Right atrium auricular region (tissue), 2 donors: ENCODE results near the gene CSNK2A2. TPM values are rescaled to one million over a fixed set of nuclear protein-coding genes. Genes with fewer than 3 reads are reported as not detected.

Experiments used
- DNase-seq: peaks from one replicate; pipeline ENCODE4 v3.0.0-alpha.2; 2019; ENCODE audit warnings: low spot score
- H3K27ac ChIP-seq, 2 donors: fragments of 200-600 bp; sonication (generic); 1 replicate in 1 of 2; 2 replicates in 1 of 2; pipeline ENCODE4 v1.5.1; 2016 to 2019
- H3K27me3 ChIP-seq, 2 donors: fragments of 200-600 bp; sonication (generic); one replicate each; pipeline versions ENCODE4 v1.5.1 to v1.6.0; 2017 to 2019
- H3K36me3 ChIP-seq: fragments of 200-600 bp; sonication (generic); one replicate; pipeline ENCODE4 v1.5.1; 2016
- H3K4me1 ChIP-seq, 2 donors: fragments of 200-600 bp; sonication (generic); one replicate each; pipeline versions ENCODE4 v1.5.1 to v1.6.0; 2017 to 2019
- H3K4me3 ChIP-seq, 2 donors: fragments of 200-600 bp; sonication (generic); 1 replicate in 1 of 2; 2 replicates in 1 of 2; pipeline ENCODE4 v1.5.1; 2017 to 2019; ENCODE audit warnings: mild to moderate bottlenecking in 1 of 2, moderate library complexity in 1 of 2
- H3K9me3 ChIP-seq, 2 donors: fragments of 200-600 bp; sonication (generic); one replicate each; pipeline ENCODE4 v1.5.1; 2019
- total RNA-seq, 2 donors: library from RNA; depleted of rRNA; stranded (reverse); fragments of >200 nt; gene quantifications; one replicate each; pipeline ENCODE4 v1.1.0, GENCODE V29; 2016
- TF ChIP-seq, protein P1 (sequence below), 2 donors: fragments of 200-600 bp; sonication (generic); IDR thresholded peaks; one replicate each; pipeline ENCODE4 v1.5.1; 2019; ENCODE audit warnings: antibody characterized with exemption in 2 of 2

The CSNK2A2 gene
- total RNA-seq, 2 donors from 2014 or later, result 17.2 to 18.1 TPM

DNA sequence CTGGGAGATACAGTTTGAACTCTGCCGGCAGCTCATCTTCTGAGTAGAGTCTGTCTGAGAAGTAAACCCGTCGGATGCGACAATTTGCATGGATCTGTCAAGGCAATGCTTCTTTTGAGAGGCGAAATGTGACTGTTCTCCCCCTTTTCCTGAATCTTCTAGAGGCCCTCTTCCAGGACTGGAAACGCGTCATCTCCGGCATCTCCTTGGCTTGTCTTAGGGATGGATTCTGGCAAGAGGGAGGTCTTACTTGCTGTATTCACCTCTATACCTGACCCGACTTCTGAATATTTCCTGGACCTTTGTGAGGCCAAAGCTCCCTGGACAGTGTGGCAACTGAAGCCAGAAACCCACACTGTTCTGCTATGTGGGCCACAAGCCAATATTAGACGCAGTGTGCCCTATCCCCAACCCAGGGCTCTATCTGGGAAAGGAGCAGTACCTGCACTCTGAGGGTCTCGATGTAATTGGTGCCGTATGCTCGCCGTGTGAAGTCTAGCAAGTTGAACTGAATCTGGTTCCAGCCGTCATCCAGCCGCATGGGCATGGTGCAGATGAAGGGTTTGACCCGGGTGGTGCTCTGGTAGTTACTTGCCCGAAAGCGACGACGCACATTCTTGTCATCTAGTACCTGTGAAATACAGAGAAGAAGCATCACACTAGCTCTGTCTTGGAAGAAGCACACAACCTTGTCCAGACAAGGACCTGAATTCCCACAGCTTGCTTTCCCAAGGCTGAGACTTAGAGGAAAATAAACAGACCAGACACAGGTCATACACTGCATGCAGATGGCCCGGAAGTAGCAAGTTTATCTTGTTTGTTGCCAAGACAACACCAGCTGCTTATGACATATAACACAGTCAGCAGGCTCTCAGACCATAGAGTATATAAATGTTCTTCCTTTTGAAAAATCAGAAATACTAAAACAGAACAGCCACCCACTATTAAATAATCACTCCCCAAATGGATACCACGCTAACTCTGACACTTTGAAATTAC is 82.8 kb downstream of the CSNK2A2 start:
- no peak for DNase-seq
- Histone ChIP-seq H3K4me3 (no peak overlapping the region), H3K9me3 (no peaks in the 10 kb centered on the region), H3K27me3 (no peaks in the 10 kb centered on the region), H3K36me3 (peaks cover 36% of the 10 kb centered on the region), H3K27ac (peak overlapping the region; percentile 23 to 47), H3K4me1 (peaks cover 0 to 71% of the 10 kb centered on the region in 2 donors)
- TF ChIP-seq, protein P1, sequence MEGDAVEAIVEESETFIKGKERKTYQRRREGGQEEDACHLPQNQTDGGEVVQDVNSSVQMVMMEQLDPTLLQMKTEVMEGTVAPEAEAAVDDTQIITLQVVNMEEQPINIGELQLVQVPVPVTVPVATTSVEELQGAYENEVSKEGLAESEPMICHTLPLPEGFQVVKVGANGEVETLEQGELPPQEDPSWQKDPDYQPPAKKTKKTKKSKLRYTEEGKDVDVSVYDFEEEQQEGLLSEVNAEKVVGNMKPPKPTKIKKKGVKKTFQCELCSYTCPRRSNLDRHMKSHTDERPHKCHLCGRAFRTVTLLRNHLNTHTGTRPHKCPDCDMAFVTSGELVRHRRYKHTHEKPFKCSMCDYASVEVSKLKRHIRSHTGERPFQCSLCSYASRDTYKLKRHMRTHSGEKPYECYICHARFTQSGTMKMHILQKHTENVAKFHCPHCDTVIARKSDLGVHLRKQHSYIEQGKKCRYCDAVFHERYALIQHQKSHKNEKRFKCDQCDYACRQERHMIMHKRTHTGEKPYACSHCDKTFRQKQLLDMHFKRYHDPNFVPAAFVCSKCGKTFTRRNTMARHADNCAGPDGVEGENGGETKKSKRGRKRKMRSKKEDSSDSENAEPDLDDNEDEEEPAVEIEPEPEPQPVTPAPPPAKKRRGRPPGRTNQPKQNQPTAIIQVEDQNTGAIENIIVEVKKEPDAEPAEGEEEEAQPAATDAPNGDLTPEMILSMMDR (IDR thresholded peaks at IDR 0.05), result no peak

DNA sequence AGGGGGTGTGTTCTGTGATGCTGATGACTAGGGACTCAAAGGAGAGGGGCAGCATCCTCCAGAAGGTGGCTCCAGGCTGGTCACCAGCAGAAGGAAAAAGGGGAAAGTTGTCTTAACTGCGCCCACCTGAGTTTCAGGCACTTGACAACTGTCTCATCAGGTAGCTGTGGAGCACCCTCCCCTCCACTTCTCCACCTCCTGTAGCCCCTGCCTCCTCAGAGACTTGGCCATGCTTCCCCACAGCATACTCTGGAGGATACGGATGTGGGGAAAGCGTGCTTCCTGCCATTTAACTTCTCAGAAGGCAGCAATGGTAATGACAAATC is 86.6 kb downstream of the CSNK2A2 start:
- no peak for DNase-seq
- Histone ChIP-seq H3K9me3 (no peaks in the 10 kb centered on the region), H3K4me3 (no peak overlapping the region), H3K4me1 (peaks cover 0 to 35% of the 10 kb centered on the region in 2 donors), H3K36me3 (peaks cover 32% of the 10 kb centered on the region), H3K27me3 (no peaks in the 10 kb centered on the region), H3K27ac (no peak overlapping the region)
- TF ChIP-seq, protein P1 (IDR thresholded peaks at IDR 0.05), result no peak

DNA sequence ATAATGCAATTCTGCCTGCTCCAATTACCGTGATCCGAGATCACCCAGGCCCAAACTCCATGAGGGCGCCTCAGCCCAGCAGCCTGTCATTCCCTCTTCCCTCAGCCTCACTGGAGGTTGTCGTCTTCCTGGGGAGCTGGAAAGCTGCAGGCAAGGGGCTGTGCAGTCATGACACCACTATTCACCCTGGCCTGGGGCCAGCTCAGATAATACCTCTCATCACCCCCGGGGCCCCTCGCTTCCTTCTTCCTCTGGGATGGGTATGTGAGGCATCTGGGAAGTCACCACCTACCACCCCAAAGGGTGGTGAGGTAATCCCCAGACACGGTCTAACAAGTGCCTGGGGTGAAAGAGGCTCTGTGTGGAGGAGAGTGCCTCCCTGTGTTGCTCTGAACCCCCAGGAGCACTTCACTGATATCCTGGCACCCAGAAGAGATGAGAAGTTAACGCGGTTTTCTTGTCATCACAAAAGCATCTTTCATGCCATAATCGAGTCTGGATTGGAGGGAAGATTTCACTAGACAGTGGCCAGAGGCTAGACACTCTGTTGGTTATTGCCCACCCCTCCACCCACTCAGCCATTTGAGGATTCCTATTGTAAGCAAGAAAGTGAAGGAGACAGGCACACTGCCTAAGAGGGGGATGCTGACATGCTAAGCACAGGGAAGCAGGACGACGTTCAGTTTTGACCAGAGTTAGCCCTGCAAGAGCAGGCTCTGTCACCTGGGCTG is 87.2 kb downstream of the CSNK2A2 start:
- no peak for DNase-seq
- H3K27ac ChIP-seq, result peak overlapping the region in 1 of 2 donors; percentile 27
- TF ChIP-seq, protein P1 (IDR thresholded peaks at IDR 0.05), result no peak
- H3K36me3 ChIP-seq, result peaks cover 26% of the 10 kb centered on the region
- H3K4me1 ChIP-seq, result peaks cover 0 to 30% of the 10 kb centered on the region in 2 donors
- H3K9me3 ChIP-seq, result no peaks in the 10 kb centered on the region
- H3K27me3 ChIP-seq, result no peaks in the 10 kb centered on the region
- no peak overlapping the region for H3K4me3 ChIP-seq

DNA sequence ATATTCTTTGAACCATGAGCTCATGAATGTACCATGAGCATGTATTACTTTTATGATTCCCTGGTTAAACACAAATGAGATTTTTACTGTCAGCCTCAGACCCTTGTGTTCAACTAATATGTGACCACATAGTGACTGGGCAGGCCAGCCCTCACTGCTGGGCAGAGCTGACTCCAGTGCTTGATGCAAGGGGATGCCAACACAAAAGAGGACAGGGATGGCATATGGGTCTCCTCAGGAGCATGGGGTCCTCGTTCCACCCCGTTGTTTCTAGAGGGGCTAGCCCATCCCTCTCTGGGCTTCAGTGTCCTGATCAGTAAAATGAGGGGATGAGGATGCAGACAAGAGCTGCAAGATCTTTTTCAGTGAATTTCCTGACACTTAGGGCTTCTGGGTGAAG is 88.0 kb downstream of the CSNK2A2 start:
- DNase-seq, result no peak
- no peak overlapping the region for H3K4me3 ChIP-seq
- H3K27ac ChIP-seq, result peak overlapping the region in 1 of 2 donors; percentile 27
- peaks cover 18% of the 10 kb centered on the region for H3K36me3 ChIP-seq
- no peaks in the 10 kb centered on the region for H3K27me3 ChIP-seq
- peaks cover 0 to 22% of the 10 kb centered on the region in 2 donors for H3K4me1 ChIP-seq
- no peaks in the 10 kb centered on the region for H3K9me3 ChIP-seq
- TF ChIP-seq, protein P1 (IDR thresholded peaks at IDR 0.05), result no peak

DNA sequence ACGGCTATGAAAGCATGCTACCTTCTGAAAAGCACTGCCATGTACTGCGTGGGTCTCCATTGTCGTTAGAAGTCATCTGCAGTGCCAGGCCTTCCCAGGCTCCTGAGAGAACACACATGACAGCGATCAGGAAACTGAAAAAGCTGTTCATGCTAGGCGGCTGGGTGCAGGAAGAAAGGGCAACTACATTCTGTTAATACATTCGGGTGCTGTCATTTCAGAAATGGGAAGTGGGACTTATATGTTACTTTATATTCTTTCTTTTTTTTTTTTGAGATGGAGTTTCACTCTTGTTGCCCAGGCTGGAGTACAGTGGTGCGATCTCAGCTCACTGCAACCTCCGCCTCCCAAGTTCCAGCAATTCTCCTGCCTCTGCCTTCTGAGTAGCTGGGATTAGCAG is 88.6 kb downstream of the CSNK2A2 start:
- no peak for DNase-seq
- Histone ChIP-seq H3K9me3 (no peaks in the 10 kb centered on the region), H3K27ac (no peak overlapping the region), H3K4me3 (no peak overlapping the region), H3K36me3 (peaks cover 12% of the 10 kb centered on the region), H3K27me3 (no peaks in the 10 kb centered on the region), H3K4me1 (peaks cover 0 to 16% of the 10 kb centered on the region in 2 donors)
- TF ChIP-seq, protein P1 (IDR thresholded peaks at IDR 0.05), result no peak

Other genes with a start within 250 kb of the CSNK2A2 start
- gene CNGB1, start 227.0 kb downstream of the CSNK2A2 start, total RNA-seq, result not detected
- 1 to 10 TPM; 5.1 to 6.6 TPM for gene ZNF319, start 197.4 kb downstream of the CSNK2A2 start, total RNA-seq
- 10 to 100 TPM; 32.2 to 43.2 TPM for gene USB1, start 196.7 kb downstream of the CSNK2A2 start, total RNA-seq
- gene MMP15, start 172.4 kb downstream of the CSNK2A2 start, total RNA-seq, result 10 to 100 TPM; 36.9 to 52.3 TPM
- gene CFAP20, start 68.7 kb downstream of the CSNK2A2 start, total RNA-seq, result 10 to 100 TPM; 36.9 to 64.2 TPM
- gene PRSS54, start 96.9 kb upstream of the CSNK2A2 start, total RNA-seq, result not detected
- 1 to 10 TPM; 5.8 to 7.1 TPM for gene GINS3, start 194.4 kb upstream of the CSNK2A2 start, total RNA-seq